DOHH2 (cell line): ENCODE measurements around the gene SIGMAR1.

Source experiments
- H3F3A ChIP-seq: fragments of 200-600 bp; sonication (generic), shearing (Covaris generic); 2 replicates; pipeline ENCODE4 v1.6.0; 2016; ENCODE audit warnings: antibody characterized with exemption, mild to moderate bottlenecking; ENCODE audit not compliant: control insufficient read depth, insufficient read depth
- H3K27ac ChIP-seq: fragments of 200-600 bp; sonication (generic); 2 replicates; pipeline ENCODE4 v1.5.1; 2014; ENCODE audit warnings: low read depth, mild to moderate bottlenecking, low read length, moderate library complexity
- H3K27me3 ChIP-seq: fragments of 200-600 bp; sonication (generic); 2 replicates; pipeline ENCODE4 v1.6.1; 2014; ENCODE audit warnings: mild to moderate bottlenecking, low read length, mixed read lengths; ENCODE audit not compliant: control insufficient read depth
- H3K36me3 ChIP-seq: fragments of 200-600 bp; sonication (generic); 2 replicates; pipeline ENCODE4 v1.6.1; 2014; ENCODE audit warnings: mild to moderate bottlenecking, low read length, moderate library complexity, mixed read lengths; ENCODE audit not compliant: control insufficient read depth
- H3K4me1 ChIP-seq: fragments of 200-600 bp; sonication (generic); 2 replicates; pipeline ENCODE4 v1.6.1; 2014; ENCODE audit warnings: mild to moderate bottlenecking, low read length, mixed read lengths; ENCODE audit not compliant: control insufficient read depth
- H3K4me2 ChIP-seq: fragments of 200-600 bp; sonication (generic); 2 replicates; pipeline ENCODE4 v1.6.0; 2014; ENCODE audit warnings: mild to moderate bottlenecking, low read length, moderate library complexity
- H3K4me3 ChIP-seq: fragments of 200-600 bp; sonication (generic); 2 replicates; pipeline ENCODE4 v1.5.1; 2014; ENCODE audit warnings: mild to moderate bottlenecking, low read length, mixed read lengths
- H3K79me2 ChIP-seq: fragments of 200-600 bp; sonication (generic); 2 replicates; pipeline ENCODE4 v1.6.1; 2014; ENCODE audit warnings: mild to moderate bottlenecking, low read length, mixed read lengths; ENCODE audit not compliant: control insufficient read depth
- H3K9me2 ChIP-seq: fragments of 200-600 bp; sonication (generic); replicated peaks from 2 replicates; pipeline ENCODE4 v1.6.1; 2014; ENCODE audit warnings: mild to moderate bottlenecking, low read length, mixed read lengths; ENCODE audit not compliant: control insufficient read depth
- H3K9me3 ChIP-seq: fragments of 200-600 bp; sonication (generic); 2 replicates; pipeline ENCODE4 v1.6.1; 2014; ENCODE audit warnings: antibody characterized with exemption, low read length, mixed read lengths; ENCODE audit not compliant: control insufficient read depth, insufficient read depth
- H4K20me1 ChIP-seq: fragments of 200-600 bp; sonication (generic); 2 replicates; pipeline ENCODE4 v1.6.0; 2014; ENCODE audit warnings: low read depth, mild to moderate bottlenecking, antibody characterized with exemption, low read length, moderate library complexity; ENCODE audit not compliant: control insufficient read depth, insufficient read depth
- CTCF ChIP-seq: fragments of 200-600 bp; sonication (generic); IDR thresholded peaks from one replicate; pipeline ENCODE4 v1.5.1; 2014; ENCODE audit warnings: antibody characterized with exemption, mild to moderate bottlenecking, low read depth, low read length; ENCODE audit not compliant: poor library complexity, severe bottlenecking
- EZH2phosphoT487 ChIP-seq: fragments of 200-600 bp; sonication (generic); IDR thresholded peaks from 2 replicates; pipeline ENCODE4 v1.6.1; 2017; ENCODE audit warnings: borderline replicate concordance, mild to moderate bottlenecking, antibody characterized with exemption, low read length, moderate library complexity, mixed read lengths

The SIGMAR1 gene

DNA sequence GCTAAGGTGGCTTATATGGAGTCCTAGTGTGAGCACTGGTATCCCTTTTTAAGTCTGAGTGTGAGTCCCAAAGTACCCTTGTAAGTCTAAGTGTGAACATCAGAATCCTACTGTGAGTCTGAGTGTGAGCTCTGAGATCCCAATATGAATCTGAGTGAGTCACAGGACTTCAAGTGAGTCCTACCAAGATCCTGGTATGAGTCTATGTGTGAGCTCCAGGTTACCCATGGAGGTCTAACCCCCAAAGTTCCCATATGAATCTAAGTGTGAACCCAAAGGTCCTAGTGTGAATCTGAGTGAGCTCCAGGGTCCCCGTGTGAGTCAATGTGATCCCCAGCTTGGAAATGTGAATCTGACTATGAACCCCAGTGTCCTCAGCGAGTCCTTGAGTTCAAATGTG, 50.3 kb downstream of the SIGMAR1 start:
- H3K4me1 ChIP-seq: peaks cover 8% of the 10 kb centered on the region
- H3K79me2 ChIP-seq: no peaks in the 10 kb centered on the region
- no peaks in the 10 kb centered on the region for H3K9me3 ChIP-seq
- no peak for TF ChIP-seq CTCF
- H4K20me1 ChIP-seq: no peaks in the 10 kb centered on the region
- H3K36me3 ChIP-seq: no peaks in the 10 kb centered on the region
- H3F3A ChIP-seq: no peaks in the 10 kb centered on the region
- H3K4me2 ChIP-seq: no peak overlapping the region
- no peaks in the 10 kb centered on the region for H3K9me2 ChIP-seq
- H3K27me3 ChIP-seq: peaks cover 64% of the 10 kb centered on the region
- H3K27ac ChIP-seq: no peak overlapping the region
- no peak overlapping the region for H3K4me3 ChIP-seq

GRCh38 chr9:34585946-34586669, 51.5 kb downstream of the SIGMAR1 start:
- Histone ChIP-seq H3K79me2 (no peaks in the 10 kb centered on the region), H3K27ac (no peak overlapping the region), H4K20me1 (no peaks in the 10 kb centered on the region), H3K9me3 (no peaks in the 10 kb centered on the region), H3K4me2 (no peak overlapping the region), H3K27me3 (peaks cover 57% of the 10 kb centered on the region), H3K9me2 (no peaks in the 10 kb centered on the region), H3K4me1 (peaks cover 3% of the 10 kb centered on the region; the same call in 1 of the 2 replicates), H3K4me3 (no peak overlapping the region), H3F3A (no peaks in the 10 kb centered on the region), H3K36me3 (no peaks in the 10 kb centered on the region)
- no peak for TF ChIP-seq CTCF
- no peak for TF ChIP-seq EZH2phosphoT487

DNA sequence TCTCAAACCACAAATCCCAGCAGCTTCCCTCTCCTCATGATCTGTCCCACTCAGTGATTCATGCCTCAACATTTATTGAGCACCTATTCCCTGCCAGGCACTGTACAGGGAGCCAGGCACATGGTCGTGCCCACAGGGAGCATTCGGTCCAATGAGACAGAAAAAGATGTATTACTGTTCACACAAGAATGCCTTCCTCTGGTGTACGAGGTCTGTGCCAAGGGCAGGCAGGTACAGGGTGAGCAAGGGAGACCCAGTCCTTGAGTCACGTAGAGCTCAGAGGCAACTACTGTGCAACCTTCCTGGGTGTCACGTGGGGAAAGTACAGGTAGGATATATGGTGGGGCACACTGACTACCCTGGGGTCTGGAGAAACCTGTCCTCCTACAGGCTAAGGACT, 52.6 kb downstream of the SIGMAR1 start:
- Histone ChIP-seq H3K4me2 (no peak overlapping the region), H3K27me3 (peaks cover 54% of the 10 kb centered on the region), H3K4me3 (no peak overlapping the region)

More for the DNA sequence above, 52.6 kb downstream of the SIGMAR1 start:
- Histone ChIP-seq H3K79me2 (no peaks in the 10 kb centered on the region), H3K4me1 (no peaks in the 10 kb centered on the region), H3K27ac (no peak overlapping the region), H3F3A (no peaks in the 10 kb centered on the region), H3K9me3 (no peaks in the 10 kb centered on the region), H4K20me1 (no peaks in the 10 kb centered on the region), H3K9me2 (no peaks in the 10 kb centered on the region), H3K36me3 (no peaks in the 10 kb centered on the region)
- TF ChIP-seq EZH2phosphoT487: no peak
- no peak for TF ChIP-seq CTCF
